Measurements from ENCODE around the gene SDHB. TPM values are rescaled to one million over a fixed set of nuclear protein-coding genes. Genes with fewer than 3 reads are reported as not detected.
A peak's percentile ranks its signal among the peaks of the same experiment; 100 is the strongest.

SDHB gene
- polyA plus RNA-seq (ENCODE audit: insufficient read length in 12 of 12), result 100 to 1,000 TPM in 9 of 12 donors, 10 to 100 TPM in 2, not detected in 1; 67.4 to 139 (median 122) TPM
- long read RNA-seq, donor 1, transcript SDHB-206 (2 exons, 636 nt), result minor isoform, 6 of 94 reads
- long read RNA-seq, donor 1, transcript SDHB-201 (8 exons, 1,153 nt), result major isoform, 70 of 94 reads
- long read RNA-seq, donor 1, partial matches to known transcripts, result 16 of 94 reads
- long read RNA-seq, donor 1, other reads (novel, unspliced or antisense), result 0 of 94 reads
- long read RNA-seq, donor 2, transcript SDHB-206 (2 exons, 636 nt), result minor isoform, 5 of 47 reads
- long read RNA-seq, donor 2, transcript SDHB-201 (8 exons, 1,153 nt), result major isoform, 42 of 47 reads
- long read RNA-seq, donor 2, partial matches to known transcripts, result 0 of 47 reads
- long read RNA-seq, donor 2, other reads (novel, unspliced or antisense), result 0 of 47 reads
- long read RNA-seq, donor 3, transcript SDHB-201 (8 exons, 1,153 nt), result major isoform, 28 of 32 reads
- long read RNA-seq, donor 3, partial matches to known transcripts, result 0 of 32 reads
- long read RNA-seq, donor 3, other reads (novel, unspliced or antisense), result 0 of 32 reads
- long read RNA-seq, donor 4, transcript SDHB-201 (8 exons, 1,153 nt), result major isoform, 16 of 18 reads
- long read RNA-seq, donor 4, partial matches to known transcripts, result 0 of 18 reads
- long read RNA-seq, donor 4, other reads (novel, unspliced or antisense), result 0 of 18 reads
- long read RNA-seq, donor 5, transcript SDHB-201 (8 exons, 1,153 nt), result major isoform, 48 of 49 reads
- long read RNA-seq, donor 5, partial matches to known transcripts, result 0 of 49 reads
- long read RNA-seq, donor 5, other reads (novel, unspliced or antisense), result 0 of 49 reads
- long read RNA-seq, donor 6, transcript SDHB-201 (8 exons, 1,153 nt), result major isoform, 23 of 26 reads
- long read RNA-seq, donor 6, partial matches to known transcripts, result 0 of 26 reads
- long read RNA-seq, donor 6, other reads (novel, unspliced or antisense), result 0 of 26 reads
- long read RNA-seq, donor 7, transcript SDHB-201 (8 exons, 1,153 nt), result major isoform, 24 of 26 reads
- long read RNA-seq, donor 7, partial matches to known transcripts, result 0 of 26 reads
- long read RNA-seq, donor 7, other reads (novel, unspliced or antisense), result 0 of 26 reads
- long read RNA-seq, donor 8, transcript SDHB-201 (8 exons, 1,153 nt), result major isoform, 45 of 47 reads
- long read RNA-seq, donor 8, partial matches to known transcripts, result 0 of 47 reads
- long read RNA-seq, donor 8, other reads (novel, unspliced or antisense), result 0 of 47 reads
- long read RNA-seq, donor 9, transcript SDHB-206 (2 exons, 636 nt), result minor isoform, 5 of 23 reads
- long read RNA-seq, donor 9, transcript SDHB-201 (8 exons, 1,153 nt), result major isoform, 18 of 23 reads
- long read RNA-seq, donor 9, partial matches to known transcripts, result 0 of 23 reads
- long read RNA-seq, donor 9, other reads (novel, unspliced or antisense), result 0 of 23 reads
- long read RNA-seq, donor 10, transcript SDHB-201 (8 exons, 1,153 nt), result major isoform, 39 of 49 reads
- long read RNA-seq, donor 10, partial matches to known transcripts, result 6 of 49 reads
- long read RNA-seq, donor 10, other reads (novel, unspliced or antisense), result 0 of 49 reads
- long read RNA-seq, donor 11, transcript SDHB-201 (8 exons, 1,153 nt), result major isoform, 49 of 69 reads
- long read RNA-seq, donor 11, partial matches to known transcripts, result 15 of 69 reads
- long read RNA-seq, donor 11, other reads (novel, unspliced or antisense), result 0 of 69 reads

DNA sequence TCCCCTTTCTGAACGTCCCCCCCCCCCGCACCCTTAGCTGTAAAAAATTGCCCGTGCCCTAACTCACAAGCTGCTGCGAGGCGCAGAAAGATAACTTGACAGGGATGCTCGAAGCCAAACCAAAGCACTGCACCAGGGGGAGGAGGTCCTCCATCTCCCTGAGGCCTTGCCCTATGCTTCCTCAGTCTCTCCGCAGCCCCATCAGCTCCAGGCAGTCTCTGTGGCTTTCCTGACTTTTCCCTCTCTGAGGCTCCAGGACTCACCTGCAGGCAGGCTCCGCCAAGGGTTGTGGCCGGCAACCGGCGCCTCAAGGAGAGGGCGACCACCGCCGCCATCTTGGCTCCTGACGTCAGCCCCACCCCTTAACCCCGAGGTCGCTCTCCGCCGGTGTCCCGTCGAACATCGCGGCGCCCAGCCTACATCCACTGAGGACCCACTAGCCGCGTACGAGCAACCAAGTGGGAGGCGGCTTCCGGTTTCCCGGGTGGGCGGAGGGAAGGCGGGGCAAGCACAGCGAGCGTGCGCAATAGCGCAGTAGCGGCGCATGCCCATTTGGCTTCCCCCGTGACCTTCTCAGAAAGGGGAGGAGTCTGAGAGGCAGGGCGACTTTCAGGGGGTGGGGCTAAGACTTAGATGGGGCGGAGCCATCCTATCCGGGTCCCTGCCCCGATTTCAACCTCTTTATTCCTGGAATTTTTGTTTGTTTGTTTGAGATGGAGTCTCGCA lies at the start of gene SDHB:
TSS of gene SDHB (minus strand) at position 348 of the 726 bp plus-strand sequence. CDS start at position 335, 13 bp downstream.
- DNase-seq, result peak; percentile 99

DNA sequence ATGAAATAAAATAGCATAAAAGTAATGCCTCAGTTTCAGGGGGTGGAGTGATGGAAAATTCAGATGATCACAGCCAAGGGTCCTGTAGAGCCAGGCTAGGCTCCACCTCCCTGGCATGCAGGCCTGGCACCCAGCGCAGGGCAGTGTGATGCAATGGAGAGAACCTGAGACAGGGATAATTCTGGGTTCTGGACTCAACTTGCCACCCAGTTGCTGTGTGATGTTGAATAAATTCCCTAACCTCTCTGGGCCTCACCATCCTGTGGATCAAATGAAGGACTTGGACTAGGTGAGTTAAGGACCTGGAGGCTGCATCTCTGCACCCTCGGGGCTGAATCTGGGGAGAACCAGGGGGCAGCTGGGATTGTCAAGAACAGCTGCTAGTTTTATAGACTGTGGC lies 48.4 kb upstream of the SDHB start:
- no peak for DNase-seq

DNA sequence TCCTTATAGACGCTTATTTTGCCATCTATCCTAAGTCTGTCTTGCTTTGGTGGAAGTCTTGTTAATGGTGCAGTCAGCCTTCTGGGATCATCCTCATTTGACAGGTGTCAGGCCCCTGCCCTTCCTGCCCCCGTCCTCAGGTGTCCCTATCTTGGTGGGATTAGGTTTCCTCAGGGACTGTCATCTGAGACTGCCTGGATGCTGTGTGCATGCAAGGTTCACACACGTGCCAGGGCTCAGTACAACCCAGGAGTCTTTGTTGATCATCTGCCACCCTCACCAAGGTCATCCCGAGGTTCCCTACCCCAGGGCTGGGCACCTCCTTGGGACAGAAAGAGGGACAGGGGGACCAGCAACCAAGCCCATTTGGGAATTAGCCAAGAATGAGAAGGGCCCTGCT lies 47.4 kb upstream of the SDHB start:
- DNase-seq, result no peak

DNA sequence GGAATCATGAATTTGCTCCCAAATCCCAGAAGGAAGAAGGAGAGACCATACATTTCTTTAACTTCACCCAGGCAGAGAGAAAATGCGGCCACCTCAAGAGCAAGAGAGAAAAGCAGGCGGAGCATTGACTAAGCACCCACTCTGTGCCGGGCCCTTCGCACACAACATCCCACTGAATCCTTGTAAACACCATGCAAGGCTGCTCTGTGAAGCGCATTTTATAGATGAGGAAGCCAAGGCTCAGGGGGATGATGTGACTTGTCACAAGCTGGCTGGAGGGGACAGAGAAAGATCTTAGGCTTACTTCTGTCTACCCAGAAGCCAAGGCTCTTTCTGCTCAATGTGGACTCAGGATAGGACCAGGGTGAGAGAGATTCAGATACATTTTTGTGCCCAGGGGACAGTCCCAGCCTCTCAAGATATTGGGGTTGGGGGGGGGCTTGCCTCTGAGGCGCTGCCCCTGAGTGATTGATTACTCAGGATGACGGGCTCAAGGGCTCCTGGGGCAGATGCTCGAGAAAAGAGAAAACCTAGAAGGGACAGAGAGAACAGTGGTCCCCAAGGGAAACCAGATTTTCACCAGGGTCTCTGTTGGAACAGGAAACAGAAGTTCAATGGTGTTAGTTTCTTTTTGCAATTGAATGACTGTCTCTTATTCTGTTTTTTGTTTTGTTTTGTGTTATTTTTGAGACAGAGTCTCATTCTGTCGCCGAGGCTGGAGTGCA lies 45.9 kb upstream of the SDHB start:
- DNase-seq, result no peak

DNA sequence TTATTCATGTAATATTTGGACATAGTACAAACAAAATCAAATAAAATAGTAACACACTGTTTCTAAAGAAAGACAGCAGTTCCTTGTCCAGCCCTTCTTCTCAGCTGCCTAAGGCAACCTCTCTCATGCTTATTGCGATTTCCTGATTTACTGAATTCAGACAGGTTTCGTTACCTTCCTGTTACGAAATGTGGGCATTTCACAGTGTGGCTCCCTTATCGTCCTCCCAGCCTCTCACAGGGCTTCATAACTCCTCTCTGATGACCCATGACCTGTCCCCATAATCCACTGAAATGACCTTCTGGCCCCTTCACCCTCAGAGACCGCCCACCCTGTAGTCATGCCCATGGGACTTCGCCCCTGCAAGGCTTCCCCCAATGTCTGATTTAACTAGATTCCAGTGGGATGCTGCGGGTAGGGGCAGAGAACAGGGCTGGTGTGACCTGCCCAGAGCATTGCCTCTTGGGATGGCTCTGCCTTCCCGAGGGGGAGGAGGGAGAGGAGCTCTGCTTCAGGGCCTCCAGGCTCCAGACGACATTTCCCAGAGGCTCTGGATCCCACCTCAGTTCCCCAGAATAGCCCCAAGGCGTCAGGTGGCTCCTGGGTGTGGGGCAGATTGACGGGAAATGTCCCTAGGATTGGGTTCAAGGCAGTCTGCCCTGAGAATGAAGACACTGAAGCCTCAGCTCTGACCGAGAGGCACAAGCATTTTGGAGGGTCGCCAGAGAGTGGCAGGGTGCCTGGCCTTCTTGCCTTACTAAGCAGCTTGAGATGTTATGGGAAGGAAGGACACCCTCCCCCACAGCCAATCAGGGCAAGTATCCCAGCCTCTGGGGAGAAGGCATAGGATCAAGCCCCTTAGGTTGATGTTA lies 44.9 kb upstream of the SDHB start:
- DNase-seq, result no peak

DNA sequence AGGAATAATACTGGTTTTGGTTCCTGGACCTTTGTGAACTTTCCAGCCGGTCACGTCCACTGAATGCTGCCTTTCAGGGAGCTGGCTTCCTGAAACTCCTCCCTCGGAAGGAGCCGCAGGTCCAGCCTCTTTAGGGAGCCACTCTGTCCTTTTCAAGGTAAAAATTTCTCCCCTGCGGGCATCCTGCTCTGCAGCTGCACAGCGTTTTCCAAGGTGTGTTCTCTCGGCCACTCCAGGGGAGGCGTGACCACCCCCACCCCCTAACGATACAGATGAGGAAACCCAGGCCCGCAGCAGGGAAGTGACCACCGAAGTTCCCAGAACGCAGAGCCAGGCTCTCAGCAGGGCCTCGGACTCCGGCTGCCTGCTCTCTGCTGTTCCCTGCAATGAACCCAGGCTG lies 44.0 kb upstream of the SDHB start:
- no peak for DNase-seq

DNA sequence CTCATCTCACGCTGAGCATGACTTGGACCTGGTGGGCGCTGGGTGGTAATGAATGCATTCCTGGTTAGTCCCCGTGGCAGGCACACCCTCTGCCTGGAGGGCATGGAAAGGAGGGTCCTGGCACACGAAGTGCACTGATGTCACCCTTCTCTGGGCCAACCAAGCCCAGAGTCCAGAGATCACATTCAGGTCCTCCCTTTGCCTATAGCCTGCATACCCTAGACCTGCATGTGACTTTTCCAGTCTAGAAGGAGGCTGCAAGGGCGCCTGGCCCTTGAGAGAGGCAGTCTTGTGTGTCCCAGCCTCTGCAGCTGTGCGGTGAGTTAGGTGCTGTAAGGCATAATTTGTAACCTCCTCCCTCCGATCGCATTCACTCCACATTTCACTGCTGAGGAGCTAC lies 43.3 kb upstream of the SDHB start:
- DNase-seq, result no peak

DNA sequence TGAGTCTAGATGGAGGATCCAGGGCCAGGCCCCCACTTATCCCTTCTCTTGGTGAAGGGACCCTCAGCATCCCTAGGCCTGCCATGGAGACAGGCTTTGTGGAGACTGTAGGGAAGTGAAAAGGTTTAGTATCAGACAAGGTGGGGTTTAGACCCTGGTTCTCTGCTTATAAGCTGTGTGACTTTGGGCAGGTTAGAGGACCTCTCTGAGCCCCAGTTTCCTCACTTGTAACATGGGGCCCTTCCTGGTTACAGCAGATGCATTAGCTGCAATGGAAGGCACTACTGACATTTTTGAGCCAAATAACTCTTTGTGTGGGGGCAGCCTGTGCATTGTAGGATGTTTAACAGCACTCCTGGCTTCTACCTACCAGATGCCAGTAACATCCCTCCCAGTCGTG lies 42.8 kb upstream of the SDHB start:
- no peak for DNase-seq

DNA sequence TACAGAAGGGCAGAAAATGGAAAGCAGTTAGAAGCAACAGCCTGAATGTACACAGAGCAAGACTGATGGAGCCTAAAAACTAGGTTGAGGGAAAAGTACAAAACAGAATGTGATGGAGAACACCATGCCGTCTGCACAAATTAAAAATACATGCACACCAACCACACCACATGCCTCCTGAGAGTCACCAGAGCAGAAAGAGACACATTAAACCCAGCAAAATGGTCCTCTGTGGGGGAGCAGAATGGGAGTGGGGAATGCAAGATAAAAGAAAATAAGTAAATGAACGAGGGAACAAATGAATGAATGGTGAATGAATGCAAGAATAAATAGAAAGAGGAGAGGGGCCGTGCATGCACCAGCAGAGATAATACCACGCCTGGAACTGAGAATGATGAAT lies 41.3 kb upstream of the SDHB start:
- no peak for DNase-seq

DNA sequence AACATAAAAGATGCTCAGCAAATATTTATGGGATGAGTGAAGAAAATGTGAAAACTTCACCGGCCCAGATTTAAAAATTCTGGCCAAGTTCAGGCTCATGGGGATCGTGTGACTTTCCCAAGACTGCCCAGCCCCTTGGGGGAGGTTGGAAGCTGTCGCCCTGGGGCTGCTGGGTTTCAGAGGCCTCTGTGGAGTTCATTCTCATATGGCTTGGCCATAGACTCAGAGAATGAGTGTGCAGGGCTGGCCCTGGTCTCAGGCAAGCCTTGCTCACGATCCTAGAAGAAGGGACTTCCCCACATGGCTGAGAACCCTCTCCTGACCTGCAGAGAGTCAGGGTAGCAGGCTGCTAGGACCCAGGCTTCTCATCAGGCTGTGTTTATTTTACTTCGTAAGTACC lies 40.8 kb upstream of the SDHB start:
- no peak for DNase-seq

DNA sequence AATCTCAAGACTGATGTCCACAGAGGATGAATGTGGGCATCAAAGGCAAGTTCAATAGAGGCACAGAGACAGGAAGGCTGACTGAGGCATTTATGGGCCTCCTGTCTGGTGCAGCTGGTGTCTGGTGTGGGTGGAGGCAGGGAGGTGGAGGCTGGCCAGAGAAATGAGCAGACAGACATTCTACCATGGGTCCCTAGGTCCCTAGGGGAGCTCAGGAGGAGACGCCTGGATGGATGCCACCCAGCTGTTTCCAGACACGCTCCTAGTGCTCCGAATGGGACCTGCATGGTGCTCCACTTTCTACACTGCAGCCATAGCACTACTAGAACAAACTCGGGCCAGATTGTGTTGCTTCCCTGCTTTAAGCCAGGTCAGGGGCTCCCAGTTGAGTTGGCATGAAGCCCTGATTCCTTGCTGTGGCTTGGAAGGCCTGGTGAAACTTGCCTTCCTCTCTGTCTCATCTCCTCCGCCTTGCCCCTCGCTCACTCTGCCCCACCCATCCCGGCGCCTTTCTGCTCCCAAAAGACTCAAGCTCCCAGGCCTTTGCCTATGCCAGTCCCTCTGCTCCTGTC lies 40.1 kb upstream of the SDHB start:
- no peak for DNase-seq

DNA sequence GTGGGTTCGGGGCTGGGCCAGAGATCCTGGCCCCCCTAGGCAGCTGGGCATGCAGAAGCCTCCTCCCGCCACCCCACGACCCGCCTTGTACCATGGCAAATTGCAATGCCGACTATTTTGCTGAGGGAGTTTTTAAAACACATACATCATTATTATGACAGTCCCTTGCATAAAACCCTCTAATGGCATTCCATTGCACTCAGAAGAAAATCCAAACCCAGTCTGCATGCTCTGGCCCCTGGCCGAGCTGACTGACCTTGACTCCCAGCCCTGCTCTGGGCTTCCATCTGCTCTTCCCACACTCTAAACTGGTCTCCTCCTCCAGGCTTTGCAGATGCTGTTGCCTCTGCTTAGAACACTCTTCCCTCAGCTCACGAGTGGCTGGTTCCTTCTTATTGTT lies 37.4 kb upstream of the SDHB start:
- no peak for DNase-seq

DNA sequence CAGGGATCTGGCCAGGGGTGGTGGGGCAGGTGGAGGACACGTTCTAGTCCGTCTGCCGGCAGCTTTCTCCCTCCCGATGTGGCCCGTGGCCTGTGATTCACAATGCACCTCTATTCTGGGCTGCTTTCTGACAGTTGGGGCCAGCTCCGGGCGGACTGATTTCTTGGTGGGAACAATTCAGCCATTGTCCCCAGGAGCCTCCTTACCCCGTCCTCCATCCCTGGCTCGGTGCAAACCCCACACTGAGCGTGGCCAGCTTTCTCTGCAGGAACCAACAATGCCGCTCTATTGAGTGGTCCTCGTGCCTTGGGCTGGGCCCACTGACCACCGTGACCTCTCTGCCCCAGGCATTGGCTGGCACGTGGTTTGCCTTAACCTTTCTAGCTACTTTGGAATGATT lies 35.7 kb upstream of the SDHB start:
- no peak for DNase-seq

DNA sequence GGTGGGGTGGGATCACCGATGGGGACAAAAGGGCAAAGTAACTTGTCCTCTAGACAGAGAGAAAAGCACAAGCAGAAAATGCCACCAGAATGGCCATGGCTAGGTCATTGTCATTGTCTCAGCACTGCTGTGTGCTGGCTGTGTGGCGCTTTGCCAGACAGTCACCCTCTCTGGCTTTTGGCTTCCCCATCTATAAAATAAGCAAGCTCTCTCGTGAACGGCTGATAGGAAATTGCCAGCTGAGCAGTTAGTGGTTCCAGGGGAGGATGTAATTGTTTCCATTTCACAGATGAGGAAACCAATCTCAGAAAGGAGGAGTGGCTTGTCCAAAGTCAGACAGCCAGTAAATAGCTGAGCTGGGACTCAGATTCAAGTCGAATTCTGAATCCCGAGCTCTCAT lies 32.9 kb upstream of the SDHB start:
- DNase-seq, result no peak

DNA sequence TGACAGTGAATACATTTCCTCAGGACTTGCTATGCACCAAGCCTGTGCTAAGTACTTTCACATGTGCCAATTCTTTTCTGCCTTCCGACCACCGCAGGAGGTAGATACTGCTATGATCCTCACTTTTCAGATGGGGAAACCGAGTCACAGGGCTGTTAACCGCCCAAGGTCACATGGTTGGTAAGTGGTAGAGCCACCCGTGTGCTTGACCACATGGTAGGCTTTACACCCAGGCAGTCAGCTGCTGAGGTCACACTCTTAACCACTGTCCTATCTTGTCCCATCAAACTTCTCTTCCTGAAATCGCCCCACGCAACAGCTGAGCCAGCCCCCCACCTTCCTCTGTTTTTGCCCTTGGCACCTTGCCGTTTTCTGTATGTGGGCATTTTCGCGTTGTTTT lies 31.0 kb upstream of the SDHB start:
- no peak for DNase-seq

DNA sequence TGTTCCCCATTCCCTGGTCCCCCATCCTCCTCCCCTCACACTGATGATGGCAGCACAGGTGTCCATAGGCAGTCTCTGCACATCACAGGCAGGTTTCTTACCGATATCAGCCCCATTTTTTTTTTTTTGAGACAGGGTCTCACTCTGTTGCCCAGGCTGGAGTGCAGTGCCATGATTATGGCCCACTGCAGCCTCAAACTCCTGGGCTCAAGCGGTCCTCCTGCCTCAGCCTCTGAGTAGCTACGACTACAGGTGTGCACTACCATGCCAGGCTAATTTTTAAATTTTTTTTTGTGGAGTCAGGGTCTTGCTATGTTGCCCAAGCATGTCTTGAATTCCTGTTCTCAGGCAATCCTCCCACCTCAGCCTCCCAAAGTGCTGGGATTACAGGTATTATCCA lies 28.9 kb upstream of the SDHB start:
- no peak for DNase-seq

DNA sequence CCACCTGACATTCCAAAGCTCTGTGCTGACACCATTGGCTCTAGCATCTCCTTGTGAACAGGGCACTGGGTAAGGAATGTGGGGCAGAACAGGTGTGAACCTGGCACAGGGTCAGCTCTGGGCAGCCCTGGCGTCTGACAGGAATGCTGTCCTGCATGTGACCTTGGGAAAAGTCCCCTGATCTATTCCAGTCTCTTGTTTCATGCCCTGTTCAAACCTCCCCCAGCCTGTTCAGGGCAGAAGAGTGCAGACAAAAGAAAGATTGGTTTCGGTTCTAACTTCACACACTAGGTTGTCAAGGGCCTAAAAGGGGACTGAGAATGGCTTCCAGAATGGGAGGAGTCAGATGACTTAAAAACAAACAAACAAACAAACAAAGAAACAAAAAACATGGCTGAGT lies 27.6 kb upstream of the SDHB start:
- no peak for DNase-seq

DNA sequence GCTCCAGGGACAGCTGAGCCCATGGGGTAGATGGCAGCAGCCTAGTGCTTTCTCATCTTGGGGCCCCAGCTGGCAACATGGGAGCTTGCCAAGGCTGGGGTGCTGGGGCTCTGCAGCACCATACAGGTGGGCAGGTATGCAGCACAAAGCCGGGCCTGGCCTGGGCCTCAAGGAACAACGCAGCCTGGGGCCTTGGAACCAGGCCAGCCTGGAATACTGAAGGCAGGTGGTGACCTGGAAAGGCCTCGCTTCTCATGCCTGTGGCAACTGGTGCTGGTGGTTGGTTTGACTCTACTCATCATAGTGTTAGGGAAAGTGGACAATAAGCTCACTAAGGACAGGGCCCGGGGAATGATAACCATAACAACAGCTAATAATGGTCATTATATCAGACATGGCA lies 27.0 kb upstream of the SDHB start:
- DNase-seq, result no peak
